ENCODE results near the gene FXR2. TPM values are rescaled to one million over a fixed set of nuclear protein-coding genes. Genes with fewer than 3 reads are reported as not detected.
A peak's percentile ranks its signal among the peaks of the same experiment; 100 is the strongest.

FXR2 gene
- total RNA-seq, 1 donor from 2014 or later = 108 TPM

DNA sequence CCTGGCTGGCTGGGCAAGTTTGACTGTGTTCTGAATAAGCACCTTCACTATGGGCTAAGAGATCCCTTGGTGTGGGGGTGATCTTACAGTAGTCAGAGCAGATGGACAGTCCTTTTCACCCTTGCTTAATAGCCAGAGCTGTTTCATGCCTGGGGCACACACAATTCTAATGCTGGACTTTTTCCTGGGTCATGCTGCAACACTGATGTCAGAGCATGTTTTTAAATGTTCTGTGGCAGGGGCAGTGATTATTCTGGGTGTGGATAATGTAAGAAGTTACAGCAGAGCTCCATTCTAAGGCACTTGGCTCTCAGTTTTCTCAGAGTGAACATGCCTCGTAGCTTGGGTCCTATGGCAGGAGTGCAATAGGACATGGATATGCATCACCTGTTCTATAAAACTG, 39.2 kb downstream of the FXR2 start:
- H3K27ac Mint-ChIP-seq (ENCODE audit: unreplicated experiment) = no peak overlapping the region
- H3K9me3 Mint-ChIP-seq (ENCODE audit: unreplicated experiment) = peaks cover 16% of the 10 kb centered on the region
- no peak for DNase-seq
- TF ChIP-seq, protein P1, sequence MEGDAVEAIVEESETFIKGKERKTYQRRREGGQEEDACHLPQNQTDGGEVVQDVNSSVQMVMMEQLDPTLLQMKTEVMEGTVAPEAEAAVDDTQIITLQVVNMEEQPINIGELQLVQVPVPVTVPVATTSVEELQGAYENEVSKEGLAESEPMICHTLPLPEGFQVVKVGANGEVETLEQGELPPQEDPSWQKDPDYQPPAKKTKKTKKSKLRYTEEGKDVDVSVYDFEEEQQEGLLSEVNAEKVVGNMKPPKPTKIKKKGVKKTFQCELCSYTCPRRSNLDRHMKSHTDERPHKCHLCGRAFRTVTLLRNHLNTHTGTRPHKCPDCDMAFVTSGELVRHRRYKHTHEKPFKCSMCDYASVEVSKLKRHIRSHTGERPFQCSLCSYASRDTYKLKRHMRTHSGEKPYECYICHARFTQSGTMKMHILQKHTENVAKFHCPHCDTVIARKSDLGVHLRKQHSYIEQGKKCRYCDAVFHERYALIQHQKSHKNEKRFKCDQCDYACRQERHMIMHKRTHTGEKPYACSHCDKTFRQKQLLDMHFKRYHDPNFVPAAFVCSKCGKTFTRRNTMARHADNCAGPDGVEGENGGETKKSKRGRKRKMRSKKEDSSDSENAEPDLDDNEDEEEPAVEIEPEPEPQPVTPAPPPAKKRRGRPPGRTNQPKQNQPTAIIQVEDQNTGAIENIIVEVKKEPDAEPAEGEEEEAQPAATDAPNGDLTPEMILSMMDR (IDR thresholded peaks at IDR 0.05; ENCODE audit: partially characterized antibody, unreplicated experiment) = no peak
- H3K4me3 Mint-ChIP-seq (ENCODE audit: unreplicated experiment) = peak overlapping the region; percentile 98
- H3K36me3 Mint-ChIP-seq (ENCODE audit: unreplicated experiment) = peaks cover 4% of the 10 kb centered on the region
- peaks cover 30% of the 10 kb centered on the region for H3K4me1 Mint-ChIP-seq (ENCODE audit: low read depth, unreplicated experiment)
- H3K27me3 Mint-ChIP-seq (ENCODE audit: unreplicated experiment) = peaks cover 8% of the 10 kb centered on the region

DNA sequence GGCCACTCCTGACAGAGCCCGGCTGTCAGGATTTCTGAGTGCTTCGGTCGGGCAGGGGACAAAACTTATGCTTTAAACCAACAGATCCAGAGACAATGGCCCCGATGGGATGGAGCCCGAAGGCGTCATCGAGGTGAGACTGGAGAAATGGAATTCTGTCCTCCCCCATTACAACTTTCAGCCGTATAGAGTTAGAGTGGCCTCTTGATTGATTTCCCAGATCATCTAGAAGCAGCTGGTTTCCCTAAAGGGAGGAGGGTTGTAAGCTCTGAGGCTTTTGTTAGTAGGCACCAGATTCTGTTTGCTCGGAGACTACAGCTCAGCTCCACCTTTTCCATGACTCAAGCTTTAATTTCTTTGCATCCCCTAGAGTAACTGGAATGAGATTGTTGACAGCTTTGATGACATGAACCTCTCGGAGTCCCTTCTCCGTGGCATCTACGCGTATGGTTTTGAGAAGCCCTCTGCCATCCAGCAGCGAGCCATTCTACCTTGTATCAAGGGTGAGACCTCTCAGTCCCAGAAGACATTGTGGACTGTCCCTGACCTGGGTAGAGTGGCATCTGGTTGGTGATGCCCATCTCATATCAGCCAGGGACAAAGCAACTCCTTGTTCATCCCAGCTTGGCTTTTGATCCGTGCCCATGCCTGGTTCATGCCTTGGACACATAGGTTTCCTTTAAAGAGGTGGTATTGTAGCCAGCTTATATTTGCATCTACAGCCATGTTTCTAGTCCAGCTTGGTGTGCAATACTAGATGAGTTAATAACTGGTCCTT, 40.3 kb downstream of the FXR2 start:
- H3K36me3 Mint-ChIP-seq (ENCODE audit: unreplicated experiment) = peaks cover 4% of the 10 kb centered on the region
- H3K27ac Mint-ChIP-seq (ENCODE audit: unreplicated experiment) = peak overlapping the region; percentile 66
- H3K4me1 Mint-ChIP-seq (ENCODE audit: low read depth, unreplicated experiment) = peaks cover 30% of the 10 kb centered on the region

GRCh38 chr17:7573324-7574080, 41.2 kb downstream of the FXR2 start:
- H3K9me3 Mint-ChIP-seq (ENCODE audit: unreplicated experiment) = peaks cover 14% of the 10 kb centered on the region
- peak; percentile 93 for DNase-seq
- peak overlapping the region; percentile 98 for H3K4me3 Mint-ChIP-seq (ENCODE audit: unreplicated experiment)
- TF ChIP-seq, protein P1 (IDR thresholded peaks at IDR 0.05; ENCODE audit: partially characterized antibody, unreplicated experiment) = no peak
- peaks cover 10% of the 10 kb centered on the region for H3K27me3 Mint-ChIP-seq (ENCODE audit: unreplicated experiment)
- H3K27ac Mint-ChIP-seq (ENCODE audit: unreplicated experiment) = peak overlapping the region; percentile 98
- peaks cover 28% of the 10 kb centered on the region for H3K4me1 Mint-ChIP-seq (ENCODE audit: low read depth, unreplicated experiment)
- H3K36me3 Mint-ChIP-seq (ENCODE audit: unreplicated experiment) = peaks cover 4% of the 10 kb centered on the region

More for the DNA sequence above, 40.3 kb downstream of the FXR2 start:
- Mint-ChIP-seq H3K9me3 (ENCODE audit: unreplicated experiment) (peaks cover 14% of the 10 kb centered on the region), H3K4me3 (ENCODE audit: unreplicated experiment) (peak overlapping the region; percentile 98), H3K27me3 (ENCODE audit: unreplicated experiment) (peaks cover 10% of the 10 kb centered on the region)
- DNase-seq = no peak
- TF ChIP-seq, protein P1 (IDR thresholded peaks at IDR 0.05; ENCODE audit: partially characterized antibody, unreplicated experiment) = no peak

- H3K27me3 Mint-ChIP-seq (ENCODE audit: unreplicated experiment) = peaks cover 10% of the 10 kb centered on the region
- DNase-seq = peak; percentile 99
- peaks cover 14% of the 10 kb centered on the region for H3K9me3 Mint-ChIP-seq (ENCODE audit: unreplicated experiment)
- peak overlapping the region; percentile 98 for H3K4me3 Mint-ChIP-seq (ENCODE audit: unreplicated experiment)
- H3K36me3 Mint-ChIP-seq (ENCODE audit: unreplicated experiment) = peaks cover 4% of the 10 kb centered on the region
- H3K27ac Mint-ChIP-seq (ENCODE audit: unreplicated experiment) = peak overlapping the region; percentile 97
- TF ChIP-seq, protein P1 (IDR thresholded peaks at IDR 0.05; ENCODE audit: partially characterized antibody, unreplicated experiment) = no peak
- peaks cover 23% of the 10 kb centered on the region for H3K4me1 Mint-ChIP-seq (ENCODE audit: low read depth, unreplicated experiment)
These were observed 41.9 kb downstream of the FXR2 start for GRCh38 chr17:7572588-7573323.
